Measurements from ENCODE around the gene HPS6. TPM values are rescaled to one million over a fixed set of nuclear protein-coding genes. Genes with fewer than 3 reads are reported as not detected.

The HPS6 gene
- total RNA-seq, 1 experiment from 2014 or later = 31.7 TPM

DNA sequence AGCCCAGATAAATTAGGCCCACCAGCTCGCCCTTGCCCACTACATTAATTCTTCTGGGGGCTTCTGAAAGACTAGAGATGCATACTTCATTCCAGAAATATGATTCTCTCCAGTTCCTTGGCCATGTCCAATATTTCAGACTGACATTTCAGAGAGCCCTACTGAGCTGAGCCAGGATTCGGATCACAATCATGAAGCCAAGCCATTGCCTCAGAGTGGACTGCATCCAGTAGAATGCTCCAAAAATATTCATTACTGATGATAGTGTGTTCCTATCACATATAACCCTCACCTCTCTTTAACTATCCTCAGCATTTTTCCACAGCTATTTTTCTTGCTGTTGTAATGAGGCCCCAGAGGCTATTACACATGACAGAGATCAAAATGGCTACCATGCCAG, 47.9 kb upstream of the HPS6 start:
- intact Hi-C loops (cut with micrococcal nuclease) = no loop called here
- Histone ChIP-seq H3K9me2 (ENCODE audit: insufficient read depth) (no peaks in the 10 kb centered on the region), H2AFZ (ENCODE audit: low read depth, low read length, poor library complexity, severe bottlenecking) (no peak overlapping the region), H3K79me2 (ENCODE audit: insufficient read depth, low read length) (no peaks in the 10 kb centered on the region), H3K27ac (ENCODE audit: low read depth, low read length) (no peak overlapping the region), H3K9me3 (ENCODE audit: control insufficient read depth in 1 of 2, insufficient read depth in 1 of 2, low read depth in 1 of 2, low read length in 2 of 2) (no peaks in the 10 kb centered on the region), H3K4me1 (ENCODE audit: control insufficient read depth in 1 of 2, insufficient read depth in 2 of 2, low read length in 2 of 2) (no peaks in the 10 kb centered on the region), H3K4me3 (replicated peaks in 1 of 2; ENCODE audit: low read depth in 1 of 2, low read length in 2 of 2) (no peak overlapping the region), H3K4me2 (ENCODE audit: low read length) (no peak overlapping the region), H3K36me3 (ENCODE audit: control insufficient read depth in 1 of 2, insufficient read depth in 2 of 2, low read length in 2 of 2) (peaks cover 6 to 21% of the 10 kb centered on the region in 2 experiments; a peak in 3 of 4 replicates), H4K20me1 (ENCODE audit: insufficient read depth) (no peaks in the 10 kb centered on the region), H3K9ac (ENCODE audit: low read length) (no peak overlapping the region), H3K27me3 (ENCODE audit: insufficient read depth, low read length) (no peaks in the 10 kb centered on the region)
- RAD21 ChIA-PET (ENCODE audit: low non-redundant PET in 1 of 2, low total read pairs in 2 of 2, uncharacterized antibody in 2 of 2, unreplicated experiment in 2 of 2) = no interaction called here
- no TSS peak for BruUV-seq (replicated peaks)
- POLR2A ChIA-PET = interaction anchor here (1.1 kb wide), 1 partner anchor 35 kb away, joined by 3 read pairs; no protein-coding TSS in a partner anchor
- DNase-seq (ENCODE audit: low read depth, low spot score) (no peak), ATAC-seq (no peak)
- TF ChIP-seq, protein P1, sequence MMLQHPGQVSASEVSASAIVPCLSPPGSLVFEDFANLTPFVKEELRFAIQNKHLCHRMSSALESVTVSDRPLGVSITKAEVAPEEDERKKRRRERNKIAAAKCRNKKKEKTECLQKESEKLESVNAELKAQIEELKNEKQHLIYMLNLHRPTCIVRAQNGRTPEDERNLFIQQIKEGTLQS (IDR thresholded peaks at IDR 0.05) = no peak
- TF ChIP-seq REST (IDR thresholded peaks at IDR 0.05; ENCODE audit: low read depth) = no peak
- CTCF ChIA-PET = interaction anchor here (0.9 to 3.3 kb wide), 2 partner anchors 7 to 181 kb away, joined by 3 to 13 read pairs; no protein-coding TSS in a partner anchor

DNA sequence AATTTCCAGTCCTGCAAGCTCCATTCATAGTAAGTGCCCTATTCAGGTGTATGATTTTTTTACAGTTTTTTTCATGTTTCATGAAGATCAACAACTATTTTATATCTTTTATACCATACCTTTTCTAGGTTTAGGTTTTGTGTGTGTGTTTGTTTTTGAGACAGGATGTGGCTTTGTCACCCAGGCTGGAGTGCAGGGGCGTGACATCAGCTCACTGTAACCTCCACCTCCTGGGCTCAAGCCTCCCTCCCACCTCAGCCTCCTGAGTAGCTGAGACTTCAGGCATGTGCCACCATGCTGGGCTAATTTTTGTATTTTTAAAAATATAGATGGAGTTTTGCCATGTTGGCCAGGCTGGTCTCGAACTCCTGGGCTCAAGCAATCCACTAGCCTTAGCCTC, 44.2 kb upstream of the HPS6 start:
- H2AFZ ChIP-seq (ENCODE audit: low read depth, low read length, poor library complexity, severe bottlenecking) = no peak overlapping the region
- intact Hi-C loops (cut with micrococcal nuclease) = no loop called here
- no peak for ATAC-seq
- no peaks in the 10 kb centered on the region for H3K9me3 ChIP-seq (ENCODE audit: control insufficient read depth in 1 of 2, insufficient read depth in 1 of 2, low read depth in 1 of 2, low read length in 2 of 2)
- no TSS peak for BruUV-seq (replicated peaks)
- DNase-seq (ENCODE audit: low read depth, low spot score) = no peak
- H3K27ac ChIP-seq (ENCODE audit: low read depth, low read length) = no peak overlapping the region
- H4K20me1 ChIP-seq (ENCODE audit: insufficient read depth) = no peaks in the 10 kb centered on the region
- H3K9ac ChIP-seq (ENCODE audit: low read length) = no peak overlapping the region
- ChIA-PET CTCF (interaction anchor here (0.6 kb wide), 1 partner anchor 180 kb away, joined by 3 read pairs; no protein-coding TSS in a partner anchor), RAD21 (ENCODE audit: low non-redundant PET in 1 of 2, low total read pairs in 2 of 2, uncharacterized antibody in 2 of 2, unreplicated experiment in 2 of 2) (no interaction called here), POLR2A (no interaction called here)
- TF ChIP-seq JUND (IDR thresholded peaks at IDR 0.05) (no peak), REST (IDR thresholded peaks at IDR 0.05; ENCODE audit: low read depth) (no peak)
- TF ChIP-seq, protein P2, sequence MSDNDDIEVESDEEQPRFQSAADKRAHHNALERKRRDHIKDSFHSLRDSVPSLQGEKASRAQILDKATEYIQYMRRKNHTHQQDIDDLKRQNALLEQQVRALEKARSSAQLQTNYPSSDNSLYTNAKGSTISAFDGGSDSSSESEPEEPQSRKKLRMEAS (IDR thresholded peaks at IDR 0.05) = no peak
- no peak overlapping the region for H3K4me2 ChIP-seq (ENCODE audit: low read length)
- no peaks in the 10 kb centered on the region for H3K27me3 ChIP-seq (ENCODE audit: insufficient read depth, low read length)
- peaks cover 18 to 23% of the 10 kb centered on the region in 2 experiments for H3K36me3 ChIP-seq (ENCODE audit: control insufficient read depth in 1 of 2, insufficient read depth in 2 of 2, low read length in 2 of 2)
- H3K4me3 ChIP-seq (replicated peaks in 1 of 2; ENCODE audit: low read depth in 1 of 2, low read length in 2 of 2) = no peak overlapping the region
- no peaks in the 10 kb centered on the region for H3K4me1 ChIP-seq (ENCODE audit: control insufficient read depth in 1 of 2, insufficient read depth in 2 of 2, low read length in 2 of 2)
- H3K9me2 ChIP-seq (ENCODE audit: insufficient read depth) = no peaks in the 10 kb centered on the region
- H3K79me2 ChIP-seq (ENCODE audit: insufficient read depth, low read length) = no peaks in the 10 kb centered on the region

All from HCT116 (cell line).